HG02970 (cell line): ENCODE results near the gene YPEL3.
A peak's percentile ranks its signal among the peaks of the same experiment; 100 is the strongest.

Experiments used
- ATAC-seq: cut with Tn5 transposase; IDR thresholded peaks from one replicate; pipeline ENCODE4 v1.9.1; 2021; ENCODE audit warnings: mild to moderate bottlenecking, moderate library complexity, moderate number of reproducible peaks; ENCODE audit not compliant: unreplicated experiment, low FRiP score

YPEL3 gene

DNA sequence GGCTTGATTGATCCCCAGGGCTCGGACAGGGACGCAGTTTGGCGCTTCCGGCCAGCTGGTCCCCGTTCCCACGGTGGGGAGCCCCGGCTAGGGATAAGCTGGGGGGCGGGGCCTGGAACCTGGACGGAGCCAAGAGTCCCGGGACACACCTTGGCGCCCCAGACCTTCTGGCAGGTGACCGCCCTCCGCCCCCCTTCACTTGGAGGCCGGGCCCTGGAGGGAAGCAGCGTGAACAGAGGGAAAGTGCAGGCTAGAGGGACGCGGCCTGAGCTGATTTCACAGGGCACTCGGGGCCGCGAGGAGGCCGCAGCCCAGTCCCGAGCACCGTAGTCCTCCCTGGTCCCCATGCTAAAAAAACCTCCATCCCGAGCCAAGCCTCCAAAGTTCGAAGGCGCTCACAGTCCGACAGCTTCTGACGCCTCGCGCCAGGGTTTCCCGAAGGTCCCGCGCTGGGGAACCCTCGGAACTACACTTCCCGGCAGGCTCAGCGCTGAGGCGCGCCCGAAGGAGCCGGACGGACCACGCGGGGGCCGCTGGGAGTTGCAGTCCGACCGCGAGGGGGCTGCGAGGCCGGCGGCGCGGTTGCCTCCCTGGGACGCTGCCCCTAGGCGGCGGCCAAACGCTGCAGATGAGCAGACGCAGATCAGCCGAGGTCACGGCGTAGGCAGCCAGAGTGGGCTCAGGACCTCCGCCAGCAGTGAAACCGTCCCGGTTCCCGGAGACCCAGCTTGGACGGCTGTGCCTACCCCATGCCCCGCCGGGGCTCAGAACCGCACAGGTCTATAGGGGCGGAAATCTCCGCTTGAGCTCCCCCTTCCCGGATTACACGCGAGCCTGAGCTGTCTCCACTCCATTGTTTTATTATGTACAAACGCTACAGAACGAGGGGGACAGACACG, 4.3 kb downstream of the YPEL3 start, which contains the start of gene TBX6:
Gene TBX6, minus strand, starts transcription at position 451 of the 899 bp plus-strand sequence. CDS start 731 bp downstream, outside the sequence.
- ATAC-seq = peak; percentile 61

DNA sequence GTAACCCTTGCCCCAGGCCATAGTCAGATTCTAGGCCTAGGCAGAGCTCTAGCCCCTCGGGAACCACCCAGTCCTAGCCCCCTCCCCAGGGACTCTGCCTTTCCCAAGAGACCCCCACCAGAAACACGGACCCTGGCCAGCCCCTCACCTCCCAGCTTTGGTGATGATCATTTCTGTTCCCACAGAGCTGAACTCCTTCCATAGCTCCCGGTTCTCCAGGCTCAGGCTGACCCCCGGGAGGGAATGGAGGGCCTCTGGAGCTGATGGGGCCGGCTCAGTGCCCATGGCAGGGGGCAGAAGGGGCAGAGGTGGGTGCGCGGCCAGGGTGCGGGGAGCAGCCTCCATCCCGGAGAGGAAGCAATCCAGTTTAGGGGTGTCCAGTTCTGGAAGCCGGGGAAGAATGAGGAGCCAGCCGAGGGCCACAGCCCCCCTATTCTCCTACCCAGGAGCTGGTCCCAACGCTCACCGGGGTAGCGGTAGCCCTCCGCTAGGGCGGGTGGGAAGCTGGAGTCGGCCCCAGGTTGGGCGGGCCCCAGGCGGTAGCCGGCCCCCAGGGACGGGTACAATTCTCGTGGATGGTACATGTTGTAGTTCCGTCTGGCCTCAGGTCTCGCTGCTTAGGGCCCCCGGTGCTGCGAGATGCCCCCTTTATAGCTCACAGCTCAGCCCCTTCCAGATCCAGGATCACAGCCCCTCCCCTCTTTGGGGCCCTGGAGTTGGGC, 5.2 kb downstream of the YPEL3 start:
- no peak for ATAC-seq

DNA sequence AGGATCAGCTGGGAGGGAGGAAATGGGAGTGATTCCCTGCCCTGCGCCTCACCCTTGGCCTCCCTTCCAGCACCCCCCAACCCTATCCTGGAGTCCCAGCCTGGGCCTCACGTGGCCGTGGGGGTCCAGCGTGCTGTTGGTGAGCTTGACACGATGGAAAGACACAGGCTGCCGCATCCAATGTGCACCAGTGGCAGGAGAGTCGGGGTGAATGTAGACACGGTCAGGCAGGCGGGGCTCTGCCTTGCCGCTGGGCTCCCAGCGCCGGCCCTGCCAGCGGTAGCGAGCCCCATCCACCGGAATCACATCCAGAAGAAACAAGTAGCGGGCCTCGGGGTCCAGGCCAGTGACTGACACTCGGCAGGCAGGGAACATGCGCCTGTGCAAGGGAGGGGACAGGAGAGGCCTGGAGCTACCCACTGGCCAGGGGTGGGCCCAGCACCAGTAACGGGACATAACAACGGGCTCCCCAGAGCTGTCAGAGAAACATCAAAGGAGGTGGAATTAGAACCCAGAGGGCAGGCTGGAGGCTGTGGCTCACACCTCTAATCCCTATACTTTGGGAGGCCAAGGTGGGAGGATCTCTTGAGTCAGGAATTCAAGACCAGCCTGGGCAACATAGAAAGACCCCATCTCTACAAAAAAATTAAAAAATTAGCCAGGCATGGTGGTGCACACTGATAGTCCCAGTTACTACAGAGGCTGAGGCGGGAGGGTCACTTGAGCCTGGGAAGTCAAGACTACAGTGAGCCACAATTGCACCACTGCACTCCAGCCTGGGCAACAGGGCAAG, 7.0 kb downstream of the YPEL3 start:
- no peak for ATAC-seq

DNA sequence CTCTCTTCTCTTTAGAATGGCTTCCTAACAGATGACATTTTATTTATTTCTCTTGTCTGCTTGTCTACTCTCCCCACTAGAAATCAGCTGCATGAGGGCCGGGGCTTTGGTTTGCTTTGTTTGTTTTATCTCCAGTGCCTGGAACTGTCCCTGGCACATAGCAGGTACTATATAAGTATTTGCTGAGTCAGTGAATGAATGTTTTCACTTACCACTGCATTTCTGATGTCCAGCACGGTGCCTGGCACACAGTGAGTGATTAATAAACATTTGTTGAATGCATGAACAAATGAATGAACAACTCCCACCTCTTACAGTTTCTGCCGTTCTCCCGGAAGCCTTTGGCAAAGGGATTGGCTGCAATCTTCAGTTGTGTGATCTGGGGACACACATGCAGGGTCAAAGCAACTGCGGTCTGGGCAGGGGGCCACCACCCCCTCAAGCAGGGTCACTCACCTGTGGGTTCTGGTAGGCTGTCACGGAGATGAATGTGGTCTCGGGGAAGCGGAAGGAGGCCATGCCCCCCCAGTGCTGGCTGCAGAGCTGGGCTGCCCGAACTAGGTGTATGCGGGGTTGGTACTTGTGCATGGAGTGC, 7.7 kb downstream of the YPEL3 start:
- ATAC-seq = no peak

DNA sequence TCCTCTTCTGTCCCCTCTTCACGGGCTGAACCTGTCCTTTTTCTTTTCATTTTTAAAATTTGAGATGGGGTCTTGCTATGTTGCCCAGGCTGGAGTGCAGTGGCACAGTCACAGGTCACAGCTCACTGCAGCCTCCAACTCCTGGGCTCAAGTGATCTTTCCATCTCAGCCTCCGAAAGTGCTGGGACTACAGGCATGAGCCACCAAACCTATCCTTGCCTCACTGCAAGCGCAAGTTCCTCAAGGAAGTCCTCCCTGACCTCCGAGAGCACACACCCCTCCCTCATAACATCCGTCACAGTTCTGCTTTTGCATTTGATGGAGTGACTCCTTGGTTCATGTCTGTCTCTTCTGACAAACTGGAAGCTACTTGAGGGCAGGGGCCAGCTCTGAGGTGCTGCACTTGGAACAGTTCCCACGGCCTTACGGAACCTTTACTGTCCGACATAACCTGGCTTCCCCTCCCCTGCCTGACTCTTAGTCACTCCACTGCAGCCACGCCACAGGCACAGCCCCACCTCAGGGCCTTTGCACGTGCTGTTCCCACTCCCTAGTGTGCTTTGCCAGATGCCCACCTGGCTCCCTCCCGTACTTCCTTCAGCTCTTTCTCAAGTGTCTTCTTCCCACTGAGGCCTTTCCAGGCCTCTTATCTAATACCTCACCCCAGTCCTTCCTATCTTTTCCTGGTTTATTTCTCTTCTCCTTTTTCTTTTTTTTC, 8.7 kb downstream of the YPEL3 start:
- ATAC-seq = no peak

DNA sequence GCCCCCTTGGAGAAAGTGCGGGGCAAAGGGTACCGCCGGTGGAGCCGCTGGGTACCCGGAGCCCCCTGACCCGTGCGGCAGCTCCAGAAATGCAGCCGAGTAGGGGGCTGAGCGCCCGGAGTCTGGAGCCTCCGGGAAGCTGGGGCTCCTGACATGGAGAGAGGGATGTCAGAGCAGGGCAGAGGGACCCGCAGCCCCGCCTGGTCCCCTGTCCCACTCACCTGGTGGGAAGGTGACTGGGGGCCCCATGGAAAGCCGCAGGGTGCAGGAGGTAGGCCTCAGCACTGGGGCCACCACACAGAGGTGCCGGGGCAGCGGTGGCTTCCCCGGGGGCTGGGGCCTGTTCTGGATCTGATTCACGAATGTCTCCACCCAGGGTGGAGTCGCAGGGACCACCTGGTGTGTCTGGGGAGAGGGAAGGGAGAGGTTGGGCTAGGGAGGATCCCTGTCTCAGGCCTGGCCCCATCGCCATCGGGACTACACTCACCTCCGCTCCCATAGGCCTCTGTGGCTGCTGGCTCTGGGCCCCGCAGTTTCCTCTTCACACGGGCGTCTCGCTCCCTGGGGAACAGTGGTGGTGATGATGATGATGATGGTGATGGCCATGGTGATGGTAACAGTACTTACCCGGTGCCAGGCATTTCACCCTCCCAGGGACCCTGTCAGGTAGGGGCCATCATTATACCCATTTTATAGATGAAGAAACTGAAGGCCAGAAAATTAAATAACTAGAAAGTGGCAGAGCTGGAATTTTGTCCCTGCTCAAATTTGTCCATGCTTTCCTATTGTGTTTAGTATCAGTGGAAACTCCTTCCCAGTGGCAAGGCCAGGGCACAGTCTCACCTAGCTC, 9.5 kb downstream of the YPEL3 start:
- ATAC-seq = no peak

DNA sequence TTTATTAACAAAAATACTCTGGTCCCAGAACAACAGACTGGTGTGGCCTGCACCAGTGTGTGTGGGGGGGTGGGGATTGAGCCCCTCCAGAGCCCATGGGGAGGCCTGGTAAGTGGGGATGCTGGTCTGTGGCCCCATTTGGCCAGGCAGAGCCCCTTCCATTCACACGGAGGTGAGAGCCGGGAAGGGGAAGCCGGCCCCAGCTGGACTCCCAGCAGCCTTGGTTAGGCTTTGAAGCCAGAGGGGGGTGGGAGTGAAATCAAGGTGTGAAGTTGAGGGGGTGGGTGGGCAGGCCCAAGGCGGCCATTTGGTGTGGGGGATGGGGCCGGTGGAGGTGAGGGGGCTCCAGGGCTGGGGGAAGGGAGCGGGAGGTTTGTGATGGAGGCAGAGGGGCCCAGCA, 10.2 kb downstream of the YPEL3 start:
- no peak for ATAC-seq

DNA sequence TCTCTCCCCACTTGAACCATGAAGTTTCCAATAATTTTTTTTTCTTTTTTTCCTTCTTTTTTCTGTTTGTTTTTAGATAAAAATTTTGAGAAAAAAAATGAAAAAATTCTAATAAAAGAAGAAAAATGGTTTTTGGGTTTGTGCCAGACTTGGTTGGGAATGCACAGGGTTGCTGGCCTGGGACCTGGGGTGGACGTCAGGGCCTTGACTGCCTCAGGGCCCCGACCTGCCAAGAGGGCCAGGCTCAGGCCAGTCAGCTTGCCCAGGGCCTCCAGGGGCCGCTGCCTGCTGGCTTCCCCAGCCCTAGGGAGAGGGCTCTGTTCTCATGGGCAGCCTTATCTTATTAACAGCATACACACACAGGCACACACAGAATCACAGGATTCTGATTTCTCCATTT, 10.8 kb downstream of the YPEL3 start:
- ATAC-seq = no peak

DNA sequence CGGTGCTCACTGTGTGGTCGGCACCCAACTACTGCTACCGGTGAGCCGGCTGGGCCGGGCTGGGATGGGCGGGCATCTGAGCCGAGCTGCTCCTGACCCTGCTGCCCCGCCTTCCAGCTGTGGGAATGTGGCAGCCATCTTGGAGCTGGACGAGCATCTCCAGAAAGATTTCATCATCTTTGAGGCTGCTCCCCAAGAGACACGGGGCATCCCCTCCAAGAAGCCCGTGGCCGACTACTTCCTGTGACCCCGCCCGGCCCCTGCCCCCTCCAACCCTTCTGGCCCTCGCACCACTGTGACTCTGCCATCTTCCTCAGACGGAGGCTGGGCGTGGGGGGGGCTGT, 11.2 kb downstream of the YPEL3 start:
- no peak for ATAC-seq

DNA sequence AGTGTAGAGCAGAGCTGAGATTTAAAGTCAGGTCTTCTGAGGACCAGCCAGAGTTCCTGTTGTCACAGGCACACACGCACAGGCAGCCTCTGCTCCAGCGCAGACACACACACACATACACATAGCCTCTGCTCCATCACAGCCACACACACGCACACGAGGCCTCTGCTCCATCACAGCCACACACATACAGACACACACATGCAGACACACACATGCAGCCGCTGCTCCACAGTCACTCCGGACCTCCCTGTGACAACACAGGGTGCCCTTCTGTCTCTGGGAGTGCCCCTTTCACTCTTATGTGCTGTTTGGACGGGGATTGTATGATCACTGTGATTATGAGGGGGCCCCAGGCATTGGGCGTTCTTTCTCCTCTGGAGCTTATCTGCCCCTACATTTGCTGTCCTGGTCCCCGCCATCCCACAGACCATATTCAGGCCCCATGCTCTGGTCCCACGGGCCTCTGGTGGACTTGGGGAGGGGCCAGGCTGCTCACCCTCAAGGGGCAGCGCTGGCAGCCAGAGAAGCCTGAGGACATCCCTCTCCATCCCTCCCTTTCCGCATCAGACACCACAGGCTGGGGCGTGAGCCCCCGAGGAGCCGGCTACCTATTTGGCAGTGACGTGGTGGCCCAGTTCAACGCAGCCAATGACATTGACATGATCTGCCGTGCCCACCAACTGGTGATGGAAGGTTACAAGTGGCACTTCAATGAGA, 11.8 kb downstream of the YPEL3 start:
- no peak for ATAC-seq

DNA sequence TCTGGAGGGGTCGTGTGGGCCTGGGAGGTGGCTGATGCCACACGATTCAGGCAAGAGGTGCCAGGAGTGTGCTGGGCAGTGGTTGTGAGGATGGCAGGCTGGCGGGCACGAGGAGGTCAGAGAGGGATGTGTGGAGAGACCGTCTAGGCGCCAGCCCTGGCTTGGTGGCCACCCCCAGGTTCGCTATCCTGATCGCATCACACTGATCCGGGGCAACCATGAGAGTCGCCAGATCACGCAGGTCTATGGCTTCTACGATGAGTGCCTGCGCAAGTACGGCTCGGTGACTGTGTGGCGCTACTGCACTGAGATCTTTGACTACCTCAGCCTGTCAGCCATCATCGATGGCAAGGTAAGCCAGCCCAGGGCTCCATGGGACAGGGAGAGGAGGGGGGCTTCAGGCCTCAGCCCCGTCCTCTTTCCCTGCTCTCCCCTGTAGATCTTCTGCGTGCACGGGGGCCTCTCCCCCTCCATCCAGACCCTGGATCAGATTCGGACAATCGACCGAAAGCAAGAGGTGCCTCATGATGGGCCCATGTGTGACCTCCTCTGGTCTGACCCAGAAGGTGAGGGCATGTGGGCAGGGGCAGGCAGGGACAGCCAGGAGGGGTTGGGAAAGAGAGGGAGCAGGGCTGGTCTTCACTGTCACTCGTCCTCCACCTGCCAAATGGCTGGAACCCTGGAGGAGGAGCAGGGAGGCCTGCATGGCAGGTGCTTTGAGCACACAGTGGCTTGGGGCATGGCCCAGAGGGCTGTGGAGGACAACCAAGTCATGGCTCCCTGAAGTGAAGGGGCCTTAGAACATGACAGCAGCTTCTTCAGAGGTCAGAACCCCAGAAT, 12.6 kb downstream of the YPEL3 start:
- no peak for ATAC-seq

DNA sequence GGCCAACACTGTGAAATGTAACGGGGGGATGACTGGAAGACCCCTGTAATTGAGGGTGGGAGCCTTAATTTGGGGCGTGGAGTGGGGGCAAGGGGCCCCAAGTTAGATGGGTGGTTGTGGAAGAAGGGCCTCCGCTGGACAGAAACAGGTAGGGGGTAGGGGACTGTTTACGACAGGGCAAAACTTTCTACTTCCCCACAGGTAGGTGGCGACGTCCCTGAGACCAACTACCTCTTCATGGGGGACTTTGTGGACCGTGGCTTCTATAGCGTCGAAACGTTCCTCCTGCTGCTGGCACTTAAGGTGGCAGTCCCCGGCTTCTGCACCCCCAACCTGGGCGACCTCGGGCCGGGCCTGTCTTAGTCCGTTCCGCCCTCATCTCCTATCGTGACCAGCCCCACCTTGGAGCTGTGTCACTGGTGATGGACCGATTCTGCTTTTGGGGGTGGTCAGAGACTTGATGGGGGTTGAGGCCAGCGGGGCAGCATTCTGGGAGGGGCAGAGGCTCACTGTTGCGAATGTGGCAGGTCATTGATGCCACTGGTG, 13.4 kb downstream of the YPEL3 start:
- ATAC-seq = no peak

DNA sequence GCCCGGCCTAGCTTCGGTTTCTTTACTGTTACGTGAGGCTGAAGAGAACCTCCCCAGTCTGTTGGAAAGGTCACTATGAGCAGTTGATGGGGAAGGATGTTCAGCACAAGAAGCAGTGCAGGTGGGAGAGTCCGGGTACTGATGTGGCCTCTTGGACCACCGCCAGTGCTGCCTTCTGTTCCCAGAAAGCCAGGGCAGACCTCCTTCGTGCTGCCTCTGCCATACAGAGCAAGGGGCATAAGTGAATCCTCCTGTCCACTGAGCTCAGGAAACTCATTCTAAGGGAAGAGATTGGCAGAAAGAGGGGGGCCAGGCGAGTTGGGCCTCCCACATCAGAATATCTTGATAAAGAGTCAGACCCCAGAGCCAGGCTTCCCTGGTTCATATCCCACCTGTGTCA, 16.5 kb downstream of the YPEL3 start:
- no peak for ATAC-seq

DNA sequence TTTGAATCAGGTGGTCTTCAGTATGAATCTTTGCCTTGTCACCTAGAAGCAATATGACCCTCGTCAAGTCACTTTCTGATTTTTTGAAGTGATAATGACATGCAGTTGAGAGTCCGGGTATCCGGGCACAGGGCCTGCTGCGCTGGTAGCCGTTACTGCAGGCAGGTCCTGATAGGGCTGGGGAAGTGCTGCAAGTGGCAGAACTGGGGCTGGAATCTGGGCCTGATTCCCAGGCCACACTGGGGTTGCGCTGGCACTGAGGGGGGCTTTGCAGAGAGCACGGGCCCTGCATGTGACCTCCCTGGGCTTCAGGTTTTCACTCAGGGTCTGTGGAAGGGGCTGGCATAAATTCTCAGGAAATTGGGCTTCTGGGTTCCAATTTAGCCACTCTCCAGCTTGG, 17.3 kb downstream of the YPEL3 start:
- ATAC-seq = no peak

DNA sequence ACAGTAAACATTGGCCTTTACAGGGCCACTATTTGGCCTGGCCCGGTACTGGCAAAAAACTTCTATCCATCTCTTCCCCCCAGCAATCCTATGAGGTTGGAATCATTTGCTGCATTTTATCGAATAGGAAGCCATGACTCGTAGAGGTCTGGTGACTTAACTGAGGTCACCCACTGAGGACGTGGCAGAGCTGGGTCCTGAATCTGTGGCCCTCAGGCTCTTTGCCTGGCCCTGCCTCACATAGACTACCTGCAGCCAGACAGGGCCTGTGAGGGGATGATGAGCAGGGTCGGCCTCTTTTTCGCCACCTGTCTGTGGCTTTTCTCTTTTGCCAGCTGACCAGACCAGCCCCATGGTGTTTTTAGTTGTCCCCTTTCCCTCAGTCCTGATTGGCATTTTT, 18.4 kb downstream of the YPEL3 start:
- ATAC-seq = no peak

DNA sequence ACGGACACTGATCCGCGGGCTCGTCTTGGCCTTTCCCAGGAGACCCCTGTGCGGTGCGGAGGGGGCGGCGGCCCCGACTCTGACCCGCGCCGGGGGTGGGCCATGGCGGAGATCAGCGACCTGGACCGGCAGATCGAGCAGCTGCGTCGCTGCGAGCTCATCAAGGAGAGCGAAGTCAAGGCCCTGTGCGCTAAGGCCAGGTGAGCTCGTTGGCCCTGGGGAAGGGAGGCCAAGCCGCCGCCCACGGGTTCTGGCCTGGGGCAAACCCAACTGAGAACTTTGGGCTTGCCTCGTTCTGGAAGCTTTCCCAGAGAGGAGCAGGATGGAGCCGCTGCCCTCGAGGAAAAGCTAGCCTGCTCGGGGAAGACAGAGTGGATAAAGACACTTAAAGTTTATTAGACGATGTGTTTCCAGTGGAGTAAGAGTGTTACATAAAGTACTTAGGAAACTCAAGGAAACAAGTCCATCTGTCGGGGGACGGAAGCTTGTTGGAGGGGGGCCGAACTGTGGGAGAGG, 19.7 kb downstream of the YPEL3 start:
- ATAC-seq = peak; percentile 19
